ENCODE measurements around the gene PSAP.

Gene PSAP

DNA sequence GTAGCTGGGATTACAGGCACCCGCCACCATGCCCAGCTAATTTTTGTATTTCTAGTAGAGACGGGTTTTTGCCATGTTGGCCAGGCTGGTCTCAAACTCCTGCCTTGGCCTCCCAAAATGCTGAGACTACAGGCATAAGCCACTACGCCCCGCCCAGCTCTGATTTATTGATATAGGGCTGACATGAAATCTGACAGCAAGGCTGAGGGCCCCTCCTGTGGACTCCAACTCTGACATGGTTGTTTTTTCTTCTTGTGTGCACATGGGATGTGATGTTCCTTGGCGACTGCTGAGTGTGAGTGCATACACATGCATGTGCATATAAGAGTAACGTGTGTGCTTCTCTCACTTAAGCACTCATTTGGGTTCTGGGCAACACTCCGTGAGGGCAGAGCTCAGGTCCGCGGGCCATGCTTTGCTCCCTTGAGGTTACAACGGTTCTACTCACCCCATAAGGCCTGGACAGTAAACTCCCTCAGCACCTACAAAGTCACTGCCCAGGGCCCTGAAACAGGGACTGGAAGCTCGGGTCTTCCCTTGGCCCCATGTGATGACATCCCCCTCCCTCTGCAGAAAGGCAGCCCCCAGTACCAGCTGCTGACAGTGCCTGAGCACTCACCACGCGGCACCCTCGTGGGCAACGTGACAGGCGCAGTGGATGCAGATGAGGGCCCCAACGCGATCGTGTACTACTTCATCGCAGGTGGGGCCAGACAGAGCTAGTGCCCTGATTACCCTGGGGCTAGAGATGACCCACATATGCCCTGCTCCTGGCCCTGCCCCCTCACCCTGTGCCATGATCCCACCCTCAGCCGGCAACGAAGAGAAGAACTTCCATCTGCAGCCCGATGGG is 44.1 kb downstream of the PSAP start:
- DNase-seq, result no peak

- no peak for DNase-seq
Observed at GRCh38 chr10:71805776-71806703, 45.0 kb downstream of the PSAP start.

DNA sequence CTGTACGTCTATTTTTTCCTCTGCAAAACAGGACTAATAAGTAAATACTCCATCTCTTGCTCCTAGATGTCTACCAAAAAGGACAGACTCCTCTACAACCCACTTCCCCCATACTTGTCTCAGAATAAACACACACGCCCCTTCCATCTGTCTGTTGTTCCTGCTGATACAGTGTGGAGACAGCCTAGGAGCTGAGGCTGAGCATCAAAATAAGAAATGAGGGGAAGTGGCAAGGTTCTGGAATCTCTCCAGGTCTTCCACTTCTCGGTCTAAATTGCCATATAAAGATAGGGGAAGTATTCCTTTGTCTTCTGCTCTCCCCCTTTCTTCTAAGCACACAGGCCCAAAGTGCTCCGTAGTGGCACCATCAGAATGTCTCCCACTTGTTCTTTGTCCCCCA is 47.0 kb downstream of the PSAP start:
- DNase-seq, result peak; percentile 58

GRCh38 chr10:71802715-71803488 is 48.1 kb downstream of the PSAP start:
- no peak for DNase-seq

GRCh38 chr10:71802235-71802634 is 48.8 kb downstream of the PSAP start:
- no peak for DNase-seq

DNA sequence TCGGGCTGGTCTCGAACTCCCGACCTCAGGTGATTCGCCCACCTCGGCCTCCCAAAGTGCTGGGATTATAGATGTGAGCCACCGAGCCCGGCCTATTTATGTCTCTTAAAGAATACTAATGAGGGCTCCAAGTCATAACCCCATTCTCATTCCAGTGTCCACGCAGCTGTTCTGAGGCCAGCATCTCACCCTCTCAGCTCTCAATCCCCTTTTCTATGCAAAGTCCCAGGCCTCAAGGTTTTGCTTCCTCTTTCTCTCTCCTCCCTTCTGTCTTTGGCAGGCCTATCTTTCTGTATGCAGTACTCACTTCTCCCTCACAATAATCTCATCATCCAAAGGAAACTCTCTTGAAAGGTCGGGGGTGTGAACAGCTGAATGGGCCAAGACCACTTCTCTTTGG is 49.7 kb downstream of the PSAP start:
- no peak for DNase-seq

DNA sequence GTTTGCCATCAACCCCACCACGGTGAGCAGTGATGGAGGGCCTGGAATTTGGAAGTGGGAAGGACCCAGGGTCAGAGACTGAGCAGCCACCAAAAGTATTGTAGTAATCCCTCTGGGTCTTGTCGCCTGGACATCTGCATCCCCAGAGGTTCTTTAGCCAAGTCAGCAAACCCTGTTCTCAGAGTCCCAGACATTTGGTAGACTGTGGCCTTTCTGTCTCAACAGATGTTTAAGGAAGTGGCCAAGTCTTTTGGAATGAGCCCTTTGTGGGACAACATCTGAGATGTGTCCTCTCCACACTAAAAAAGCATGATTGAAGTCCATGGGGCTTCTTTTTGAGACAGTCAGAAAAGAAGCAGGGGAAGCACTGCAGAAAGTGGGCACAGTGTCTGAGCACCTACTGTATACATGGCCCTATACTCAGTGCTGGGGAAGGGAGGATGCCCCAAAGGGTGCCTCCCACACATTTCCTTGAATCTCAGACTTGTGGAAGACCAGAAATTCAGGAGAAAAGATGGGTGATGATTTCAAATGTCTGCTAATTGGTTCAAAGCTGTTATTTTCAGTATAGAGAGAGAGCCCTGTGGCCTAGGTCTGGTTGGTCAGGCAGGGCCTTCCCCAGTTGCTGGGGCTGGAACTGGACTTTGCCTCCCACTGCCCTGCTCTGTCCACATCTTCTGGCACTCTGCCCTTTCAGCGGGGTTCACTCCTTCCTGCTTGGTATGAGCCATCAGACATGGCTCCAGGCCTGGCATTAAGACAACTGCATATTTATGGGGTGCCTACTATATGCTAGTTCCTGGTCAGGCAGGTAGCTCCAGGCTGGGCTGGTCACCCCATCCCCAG is 51.2 kb downstream of the PSAP start:
- DNase-seq, result no peak

DNA sequence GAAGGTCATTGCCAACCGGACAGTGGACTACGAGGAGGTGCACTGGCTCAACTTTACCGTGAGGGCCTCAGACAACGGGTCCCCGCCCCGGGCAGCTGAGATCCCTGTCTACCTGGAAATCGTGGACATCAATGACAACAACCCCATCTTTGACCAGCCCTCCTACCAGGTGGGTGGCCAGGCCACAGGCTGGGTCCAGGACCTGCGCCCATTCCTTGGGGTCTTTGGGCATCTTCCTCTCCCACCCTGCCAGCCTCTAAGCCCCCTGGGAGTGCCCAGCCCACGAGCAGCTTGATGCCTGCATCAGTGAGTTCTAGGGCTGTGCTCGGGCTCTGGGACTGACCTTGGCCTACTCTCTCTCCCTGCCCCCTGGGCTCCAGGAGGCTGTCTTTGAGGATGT is 51.9 kb downstream of the PSAP start:
- no peak for DNase-seq

DNA sequence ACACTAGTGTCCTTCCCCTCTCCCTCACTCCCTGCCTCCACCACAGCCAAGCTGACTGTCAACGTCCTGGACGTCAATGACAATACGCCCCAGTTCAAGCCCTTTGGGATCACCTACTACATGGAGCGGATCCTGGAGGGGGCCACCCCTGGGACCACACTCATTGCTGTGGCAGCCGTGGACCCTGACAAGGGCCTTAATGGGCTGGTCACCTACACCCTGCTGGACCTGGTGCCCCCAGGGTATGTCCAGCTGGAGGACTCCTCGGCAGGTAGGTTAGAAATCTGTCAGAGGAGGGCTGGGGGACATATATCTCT is 52.8 kb downstream of the PSAP start:
- DNase-seq, result no peak

- DNase-seq, result no peak
Observed at GRCh38 chr10:71797533-71798307, 53.3 kb downstream of the PSAP start.

GRCh38 chr10:71796749-71797405 is 54.2 kb downstream of the PSAP start:
- DNase-seq, result peak; percentile 6

GRCh38 chr10:71795248-71795647 is 55.8 kb downstream of the PSAP start:
- DNase-seq, result no peak

- DNase-seq, result no peak
Observed at GRCh38 chr10:71790749-71791440, 60.2 kb downstream of the PSAP start.

DNA sequence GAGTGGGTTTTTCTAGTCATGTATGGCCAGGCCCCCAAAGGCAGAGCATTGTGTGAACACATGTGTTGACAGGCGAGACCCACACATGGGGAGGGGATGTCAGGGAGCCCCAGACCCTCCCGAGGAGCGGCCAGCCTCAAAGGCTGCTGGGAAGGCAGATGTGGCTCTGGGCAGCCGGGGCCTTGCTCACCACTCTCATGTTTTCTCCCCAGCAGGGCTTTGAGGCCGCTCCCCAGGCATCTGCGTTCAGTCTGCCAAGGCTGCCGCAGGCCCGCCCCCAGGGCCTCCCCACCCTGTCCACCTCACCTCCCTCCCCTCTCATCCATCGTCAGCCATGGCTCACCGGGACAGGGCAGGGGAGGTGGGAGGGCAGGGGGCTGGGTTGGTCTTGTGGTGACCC is 61.2 kb downstream of the PSAP start:
- DNase-seq, result no peak

GRCh38 chr10:71788954-71789353 is 62.1 kb downstream of the PSAP start:
- DNase-seq, result no peak

GRCh38 chr10:71784679-71785272 is 66.3 kb downstream of the PSAP start:
- no peak for DNase-seq

DNA sequence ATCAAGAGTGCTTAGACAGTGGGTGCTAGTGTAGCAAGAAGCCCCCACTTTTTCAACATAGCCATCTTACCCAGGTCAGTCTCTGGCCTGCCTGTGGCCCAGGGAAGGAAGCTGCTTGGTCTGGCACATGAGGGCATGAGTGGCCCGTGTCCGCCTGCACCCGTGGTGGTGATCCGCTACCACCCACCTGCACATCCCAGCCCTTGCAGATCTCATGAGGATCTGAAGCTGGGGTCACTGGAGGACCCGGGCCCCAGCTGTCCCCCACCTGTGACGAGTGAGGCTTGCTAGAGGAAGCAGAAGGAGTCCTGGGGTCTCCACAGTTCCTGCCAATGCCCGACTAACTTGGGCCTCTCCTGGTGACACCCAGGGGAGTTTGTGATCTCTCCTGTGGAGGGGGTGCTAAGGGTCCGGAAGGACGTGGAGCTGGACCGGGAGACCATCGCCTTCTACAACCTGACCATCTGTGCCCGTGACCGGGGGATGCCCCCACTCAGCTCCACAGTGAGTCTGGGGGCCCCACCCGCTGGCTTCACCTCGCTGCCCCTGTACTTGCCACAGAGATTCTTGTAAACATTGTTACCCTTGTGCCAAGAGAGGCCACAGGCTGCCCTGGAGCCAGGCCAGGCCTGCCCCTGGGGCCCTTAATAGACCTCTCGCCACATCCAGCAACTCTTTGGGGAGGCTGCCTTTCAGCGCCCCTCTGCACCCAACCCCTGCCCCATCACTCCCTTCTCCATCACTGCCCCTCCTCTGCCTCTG is 67.0 kb downstream of the PSAP start:
- no peak for DNase-seq

DNA sequence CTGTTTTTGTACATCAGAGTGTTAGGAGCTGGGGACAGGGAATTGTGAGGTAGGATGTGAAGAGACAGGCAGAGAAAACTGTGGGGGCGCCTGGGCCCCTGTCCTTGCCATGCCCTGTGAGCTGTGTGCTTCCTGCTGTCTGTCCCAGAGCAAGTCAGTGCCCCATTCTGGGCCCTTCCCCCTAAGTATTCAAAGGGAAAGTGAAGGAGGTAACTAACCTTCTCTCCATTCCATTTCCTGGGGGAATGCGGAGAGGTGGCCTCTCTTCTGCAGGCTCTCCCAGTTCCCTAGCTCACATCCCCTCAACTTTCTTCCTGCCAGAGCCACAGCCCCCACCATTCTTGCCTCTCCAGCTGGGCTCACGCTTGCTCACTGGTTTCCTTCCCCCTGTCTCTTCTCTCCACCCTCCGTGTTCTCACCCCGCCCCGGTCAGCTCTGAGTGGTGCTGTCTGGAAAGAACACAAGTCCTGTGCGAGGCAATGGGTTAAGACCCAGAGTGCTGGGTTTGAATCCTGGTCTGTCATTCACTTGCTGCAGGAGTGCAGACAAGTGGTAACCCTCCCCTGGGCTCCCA is 68.0 kb downstream of the PSAP start:
- no peak for DNase-seq

All from NCI-H2171 treated with DMSO at 0.1 percent for 48 hours (cell line).